ENCODE results near the gene G0S2.
A peak's percentile ranks its signal among the peaks of the same experiment; 100 is the strongest.

Gene G0S2

GRCh38 chr1:209685821-209686220, 10.6 kb downstream of the G0S2 start:
- no peak for TF ChIP-seq CTCF (IDR thresholded peaks at IDR 0.05; ENCODE audit: low read depth, low read length)
- no peak overlapping the region for H3K4me3 ChIP-seq (ENCODE audit: low read depth, low read length)

- H3K4me3 ChIP-seq (ENCODE audit: low read depth, low read length), result no peak overlapping the region
- TF ChIP-seq CTCF (IDR thresholded peaks at IDR 0.05; ENCODE audit: low read depth, low read length), result no peak
Observed at GRCh38 chr1:209686322-209686721, 11.1 kb downstream of the G0S2 start.

- no peak for TF ChIP-seq CTCF (IDR thresholded peaks at IDR 0.05; ENCODE audit: low read depth, low read length)
Observed at GRCh38 chr1:209688746-209689234, 13.6 kb downstream of the G0S2 start.

GRCh38 chr1:209689477-209689876, 14.3 kb downstream of the G0S2 start:
- no peak for TF ChIP-seq CTCF (IDR thresholded peaks at IDR 0.05; ENCODE audit: low read depth, low read length)
- no peak overlapping the region for H3K4me3 ChIP-seq (ENCODE audit: low read depth, low read length)

More at GRCh38 chr1:209688746-209689234, 13.6 kb downstream of the G0S2 start:
- no peak overlapping the region for H3K4me3 ChIP-seq (ENCODE audit: low read depth, low read length)

GRCh38 chr1:209691237-209691636, 16.0 kb downstream of the G0S2 start:
- TF ChIP-seq CTCF (IDR thresholded peaks at IDR 0.05; ENCODE audit: low read depth, low read length), result no peak
- no peak overlapping the region for H3K4me3 ChIP-seq (ENCODE audit: low read depth, low read length)

- no peak overlapping the region for H3K4me3 ChIP-seq (ENCODE audit: low read depth, low read length)
- no peak for TF ChIP-seq CTCF (IDR thresholded peaks at IDR 0.05; ENCODE audit: low read depth, low read length)
Observed at GRCh38 chr1:209692296-209692695, 17.1 kb downstream of the G0S2 start.

- peak; percentile 80 for TF ChIP-seq CTCF (IDR thresholded peaks at IDR 0.05; ENCODE audit: low read depth, low read length)
- no peak overlapping the region for H3K4me3 ChIP-seq (ENCODE audit: low read depth, low read length)
Observed at GRCh38 chr1:209692745-209693504, 17.7 kb downstream of the G0S2 start.
